Ovary (tissue), 9 donors: ENCODE measurements around the gene MYBPHL. TPM values are rescaled to one million over a fixed set of nuclear protein-coding genes. Genes with fewer than 3 reads are reported as not detected.

ENCODE experiments used
- DNase-seq, 5 donors: peaks; one replicate each; pipeline ENCODE4 v3.0.0-alpha.2; 2019 to 2020
- H3K27ac ChIP-seq, 2 donors: fragments of 200-600 bp; one replicate each; pipeline versions ENCODE4 v1.5.1 to v1.8.0; 2019 to 2022
- H3K27me3 ChIP-seq: fragments of 200-600 bp; one replicate; pipeline ENCODE4 v1.8.0; 2022
- H3K36me3 ChIP-seq: fragments of 200-600 bp; sonication (generic); one replicate; pipeline ENCODE4 v1.5.1; 2019
- H3K4me1 ChIP-seq: one replicate; pipeline ENCODE4 v1.8.1; 2013; ENCODE audit warnings: mild to moderate bottlenecking, moderate library complexity; ENCODE audit not compliant: insufficient read depth
- H3K4me3 ChIP-seq: fragments of 200-600 bp; sonication (generic); one replicate; pipeline ENCODE4 v1.5.1; 2017
- H3K9me3 ChIP-seq, 2 donors: fragments of 200-600 bp in 1 of 2; sonication (generic) in 1 of 2; one replicate each; pipeline versions ENCODE4 v1.5.1 to v1.8.1; 2013 to 2019; ENCODE audit warnings: mild to moderate bottlenecking in 1 of 2, moderate library complexity in 1 of 2
- CTCF ChIP-seq, 3 donors: fragments of 450-650 bp in 2 of 3; fragments of 200-600 bp in 1 of 3; IDR thresholded peaks; one replicate each; pipeline versions ENCODE4 v1.5.1 to v1.8.0; 2016 to 2022; ENCODE audit warnings: antibody characterized with exemption in 3 of 3, mild to moderate bottlenecking in 1 of 3
- EP300 ChIP-seq: sonication (generic); formaldehyde crosslinking; IDR thresholded peaks from one replicate; pipeline ENCODE4 v1.6.1; 2017; ENCODE audit warnings: antibody characterized with exemption
- POLR2A ChIP-seq: fragments of 450-650 bp; IDR thresholded peaks from one replicate; pipeline ENCODE4 v1.6.1; 2017; ENCODE audit warnings: antibody characterized with exemption, mild to moderate bottlenecking, moderate library complexity
- WGBS, 3 donors: extraction: QIAGEN DNeasy Blood & Tissue Kit in 1 of 3; methylation state at CpG; one replicate each; pipeline versions ENCODE4 v1.1.5 to v1.1.7; 2013 to 2017; 5-methylcytosine and 5-hydroxymethylcytosine counted together
- intact Hi-C, 4 donors: fragments of 100-400 bp; cut with DNase I; formaldehyde crosslinking; loops; one replicate each; pipeline versions ENCODE4 v1.11.0 to v1.15.1; 2022 to 2023
- polyA plus RNA-seq, 2 donors: library from polyadenylated mRNA; stranded (reverse); fragments of 200-250 nt in 1 of 2; fragments of 350-450 nt in 1 of 2; fragmentation: Illumina TruSeq in 1 of 2; extraction: RNeasy Lipid Tissue Mini Kit (QIAGEN cat#74804) in 1 of 2; gene quantifications; one replicate each; pipeline ENCODE4 v1.2.3, GENCODE V29; 2013 to 2014
- total RNA-seq, 7 donors: library from RNA; depleted of rRNA in 2 of 7; stranded (reverse); fragments of >200 nt in 2 of 7; fragmentation: NEBNext Ultra II Directional in 3 of 7; extraction: Animal tissue kit (Norgen Biotek cat#: 25700) in 3 of 7; gene quantifications; one replicate each; pipeline versions ENCODE4 v1.1.0 to v1.2.4, GENCODE V29; 2016 to 2023
- donor health status: DM: no; HTN: no; CAD: no; lungs with moderate emphysema.
- donor health status: DM: no; HTN: no; CAD: no.
- donor health status: Bipolar disorder and iron deficiency.
- donor health status: DM: yes; HTN: yes; CAD: no.
- donor health status: DM: no; HTN: no; CAD: no.
- donor health status: DM: yes; HTN: yes; CAD: no.

MYBPHL gene
- total and polyA plus RNA-seq, 9 donors: 0.38 TPM; not detected in 8

DNA sequence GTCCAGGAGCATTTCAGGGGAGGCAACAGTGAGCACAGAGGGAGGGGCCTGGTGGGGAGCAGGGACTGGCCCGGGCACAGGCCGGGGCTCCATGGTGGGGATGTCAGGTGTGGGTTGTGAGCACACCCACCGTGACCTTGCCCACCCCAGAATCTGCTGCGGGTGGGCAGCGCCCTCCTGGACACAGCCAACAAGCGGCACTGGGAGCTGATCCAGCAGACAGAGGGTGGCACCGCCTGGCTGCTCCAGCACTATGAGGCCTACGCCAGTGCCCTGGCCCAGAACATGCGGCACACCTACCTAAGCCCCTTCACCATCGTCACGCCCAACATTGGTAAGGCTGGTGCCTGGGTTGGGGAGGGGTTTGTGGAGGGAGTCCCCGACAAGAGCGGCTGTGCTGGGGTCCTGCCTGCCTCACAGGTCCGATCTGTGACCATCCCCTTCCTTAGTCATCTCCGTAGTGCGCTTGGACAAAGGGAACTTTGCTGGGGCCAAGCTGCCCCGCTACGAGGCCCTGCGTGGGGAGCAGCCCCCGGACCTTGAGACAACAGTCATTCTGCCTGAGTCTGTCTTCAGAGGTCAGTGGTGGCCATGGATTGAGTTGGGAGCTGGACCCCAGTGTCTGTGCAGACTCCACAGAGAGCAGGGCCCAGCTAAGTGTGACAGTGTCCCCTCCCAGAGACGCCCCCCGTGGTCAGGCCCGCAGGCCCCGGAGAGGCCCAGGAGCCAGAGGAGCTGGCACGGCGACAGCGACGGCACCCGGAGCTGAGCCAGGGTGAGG is 38.2 kb downstream of the MYBPHL start:
- DNase-seq: no peak
- 85 to 93% (median 89%) methylated on average over 28 to 29 of the region's 29 CpGs for WGBS, 3 donors
- Histone ChIP-seq H3K9me3 (no peaks in the 10 kb centered on the region), H3K36me3 (no peaks in the 10 kb centered on the region), H3K4me1 (no peaks in the 10 kb centered on the region), H3K4me3 (no peak overlapping the region), H3K27ac (no peak overlapping the region), H3K27me3 (no peaks in the 10 kb centered on the region)
- TF ChIP-seq CTCF (IDR thresholded peaks at IDR 0.05): no peak
- no peak for TF ChIP-seq POLR2A
- TF ChIP-seq EP300: no peak
- intact Hi-C loops: loop anchor here in 2 of 4 donors (5.0 to 10.0 kb wide), 3 partner anchors 129 to 266 kb away; partner anchors contain the start of genes GPR61 (in 2 of the 2), ELAPOR1 (in 1 of the 2) and SORT1 (in 1 of the 2)

GRCh38 chr1:109267743-109268300 is 39.0 kb downstream of the MYBPHL start:
- Histone ChIP-seq H3K36me3 (no peaks in the 10 kb centered on the region), H3K27me3 (no peaks in the 10 kb centered on the region), H3K9me3 (no peaks in the 10 kb centered on the region), H3K27ac (no peak overlapping the region), H3K4me1 (no peaks in the 10 kb centered on the region), H3K4me3 (no peak overlapping the region)
- WGBS, 3 donors: 84 to 92% (median 89%) methylated on average over 16 to 17 of the region's 17 CpGs
- intact Hi-C loops: loop anchor here in 2 of 4 donors (5.0 to 10.0 kb wide), 3 partner anchors 129 to 267 kb away; partner anchors contain the start of genes GPR61 (in 2 of the 2), ELAPOR1 (in 1 of the 2) and SORT1 (in 1 of the 2)
- peak in 1 of 5 donors; percentile 29 for DNase-seq
- TF ChIP-seq EP300 (no peak), POLR2A (no peak), CTCF (IDR thresholded peaks at IDR 0.05) (no peak)

- intact Hi-C loops: loop anchor here in 2 of 4 donors (5.0 to 10.0 kb wide), 3 partner anchors 130 to 268 kb away; partner anchors contain the start of genes GPR61 (in 2 of the 2), ELAPOR1 (in 1 of the 2) and SORT1 (in 1 of the 2)
- WGBS, 3 donors: 78 to 82% (median 78%) methylated on average over 11 of the region's 11 CpGs
- DNase-seq: no peak
- TF ChIP-seq CTCF (IDR thresholded peaks at IDR 0.05) (no peak), EP300 (no peak), POLR2A (no peak)
- H3K27me3 ChIP-seq: no peaks in the 10 kb centered on the region
- H3K36me3 ChIP-seq: no peaks in the 10 kb centered on the region
- no peak overlapping the region for H3K4me3 ChIP-seq
- no peak overlapping the region for H3K27ac ChIP-seq
- H3K9me3 ChIP-seq: no peaks in the 10 kb centered on the region
- H3K4me1 ChIP-seq: no peaks in the 10 kb centered on the region
Observed at GRCh38 chr1:109266965-109267364, 39.8 kb downstream of the MYBPHL start.

- Histone ChIP-seq H3K4me3 (no peak overlapping the region), H3K36me3 (no peaks in the 10 kb centered on the region), H3K9me3 (no peaks in the 10 kb centered on the region), H3K4me1 (no peaks in the 10 kb centered on the region), H3K27ac (no peak overlapping the region), H3K27me3 (no peaks in the 10 kb centered on the region)
- no peak for DNase-seq
- 87 to 97% (median 92%) methylated on average over 11 to 13 of the region's 13 CpGs for WGBS, 3 donors
- intact Hi-C loops: loop anchor here in 2 of 4 donors (5.0 to 10.0 kb wide), 3 partner anchors 131 to 269 kb away; partner anchors contain the start of genes GPR61 (in 2 of the 2), ELAPOR1 (in 1 of the 2) and SORT1 (in 1 of the 2)
- TF ChIP-seq EP300 (no peak), CTCF (IDR thresholded peaks at IDR 0.05) (no peak)
Observed at GRCh38 chr1:109265741-109266330, 41.0 kb downstream of the MYBPHL start.
